SK-N-SH (cell line): ENCODE data around the gene SFMBT2. TPM values are rescaled to one million over a fixed set of nuclear protein-coding genes. Genes with fewer than 3 reads are reported as not detected.

Experiments
- CTCF ChIA-PET: fragments of 300-600, 350-600 bp; formaldehyde crosslinking; extraction: SDS; loops from one replicate; lab custom pipeline; 2021; lab: Yijun Ruan, JAX
- POLR2A ChIA-PET: fragments of 350-600 bp; sonication (Branson Sonifier 250); formaldehyde crosslinking; extraction: SDS; loops from one replicate; lab custom pipeline; 2020; ENCODE audit warnings: antibody characterized with exemption, inconsistent platforms; lab: Yijun Ruan, JAX
- DNase-seq: peaks from one replicate; pipeline ENCODE4 v3.0.0; 2012
- H2AFZ ChIP-seq: fragments of 200-600 bp; sonication (generic); 2 replicates; pipeline ENCODE4 v1.8.1; 2016; ENCODE audit warnings: antibody characterized with exemption, mild to moderate bottlenecking, low read depth
- H3F3A ChIP-seq: fragments of 200-600 bp; sonication (generic); replicated peaks from 2 replicates; pipeline ENCODE3; 2016; ENCODE audit warnings: antibody characterized with exemption, mild to moderate bottlenecking; ENCODE audit not compliant: insufficient read depth
- H3K27ac ChIP-seq, 2 experiments: fragments of 200-500 bp in 1 of 2; fragments of 200-600 bp in 1 of 2; sonication (Bioruptor generic) in 1 of 2; sonication (generic), shearing (Covaris generic) in 1 of 2; 2 replicates each; pipeline versions ENCODE4 v1.5.1 to v1.6.1; 2014 to 2016; ENCODE audit warnings: low read depth in 2 of 2, inconsistent platforms in 1 of 2, low read length in 1 of 2, mild to moderate bottlenecking in 1 of 2, mixed read lengths in 1 of 2
- H3K27me3 ChIP-seq: fragments of 200-600 bp; sonication (generic), shearing (Covaris generic); 2 replicates; pipeline ENCODE4 v1.6.1; 2016; ENCODE audit warnings: mixed run types; ENCODE audit not compliant: insufficient read depth
- H3K36me3 ChIP-seq, 2 experiments: fragments of 200-500 bp in 1 of 2; fragments of 200-600 bp in 1 of 2; sonication (Bioruptor generic) in 1 of 2; sonication (generic) in 1 of 2; replicated peaks in 1 of 2; 2 replicates each; pipeline versions ENCODE3 to v1.5.1; 2014 to 2016; ENCODE audit warnings: low read length in 1 of 2, mild to moderate bottlenecking in 1 of 2; ENCODE audit not compliant: insufficient read depth in 2 of 2, control insufficient read depth in 1 of 2
- H3K4me1 ChIP-seq, 2 experiments: fragments of 200-500 bp in 1 of 2; fragments of 200-600 bp in 1 of 2; sonication (Bioruptor generic) in 1 of 2; sonication (generic), shearing (Covaris generic) in 1 of 2; 2 replicates each; pipeline versions ENCODE4 v1.5.1 to v1.6.1; 2014 to 2016; ENCODE audit warnings: low read depth in 1 of 2, low read length in 1 of 2, mixed run types in 1 of 2; ENCODE audit not compliant: insufficient read depth in 2 of 2, control insufficient read depth in 1 of 2
- H3K4me2 ChIP-seq: fragments of 200-600 bp; sonication (generic), shearing (Covaris generic); 2 replicates; pipeline ENCODE4 v1.6.1; 2017; ENCODE audit warnings: mixed run types
- H3K4me3 ChIP-seq, 2 experiments: fragments of 200-500 bp in 1 of 2; fragments of 200-600 bp in 1 of 2; sonication (Bioruptor generic) in 1 of 2; sonication (generic), shearing (Covaris generic) in 1 of 2; 2 replicates each; pipeline versions ENCODE4 v1.5.1 to v1.8.1; 2014 to 2016; ENCODE audit warnings: low read depth in 2 of 2, inconsistent platforms in 1 of 2, low read length in 1 of 2, mild to moderate bottlenecking in 1 of 2, mixed read lengths in 1 of 2, moderate library complexity in 1 of 2
- H3K79me2 ChIP-seq: fragments of 200-600 bp; sonication (generic); 2 replicates; pipeline ENCODE4 v1.8.1; 2017; ENCODE audit warnings: mild to moderate bottlenecking; ENCODE audit not compliant: insufficient read depth
- H3K9ac ChIP-seq: fragments of 200-600 bp; sonication (generic); 2 replicates; pipeline ENCODE4 v1.6.1; 2017; ENCODE audit warnings: mixed run types
- H3K9me2 ChIP-seq: fragments of 200-600 bp; sonication (generic); 2 replicates; pipeline ENCODE4 v1.6.1; 2017; ENCODE audit warnings: mixed run types
- H3K9me3 ChIP-seq: fragments of 200-600 bp; sonication (generic); 2 replicates; pipeline ENCODE4 v1.6.1; 2017; ENCODE audit warnings: mixed run types, mild to moderate bottlenecking, moderate library complexity
- H4K20me1 ChIP-seq: fragments of 200-600 bp; sonication (generic); 2 replicates; pipeline ENCODE4 v1.6.1; 2017; ENCODE audit warnings: mild to moderate bottlenecking, mixed run types; ENCODE audit not compliant: insufficient read depth
- CTCF ChIP-seq: fragments of 200-600 bp; sonication (generic); IDR thresholded peaks from 2 replicates; pipeline ENCODE4 v1.6.1; 2017; ENCODE audit warnings: antibody characterized with exemption, mild to moderate bottlenecking, moderate library complexity
- ELF1 ChIP-seq: IDR thresholded peaks from 2 replicates; pipeline ENCODE4 v1.4.0; 2012
- FOXJ3 ChIP-seq: sonication (generic); formaldehyde crosslinking; IDR thresholded peaks from 2 replicates; pipeline ENCODE4 v1.5.1; 2020; ENCODE audit warnings: mild to moderate bottlenecking, missing genetic modification reagents
- FOXM1 ChIP-seq: IDR thresholded peaks from 2 replicates; pipeline ENCODE4 v1.4.0; 2012; ENCODE audit warnings: low read depth, mild to moderate bottlenecking
- GABPA ChIP-seq: IDR thresholded peaks from 2 replicates; pipeline ENCODE4 v1.4.0; 2012; ENCODE audit warnings: low read depth, mild to moderate bottlenecking
- MAX ChIP-seq: IDR thresholded peaks from 2 replicates; pipeline ENCODE4 v1.4.0; 2012; ENCODE audit warnings: low read depth
- NFIC ChIP-seq: IDR thresholded peaks from 2 replicates; pipeline ENCODE4 v1.4.0; 2012; ENCODE audit warnings: borderline replicate concordance
- PBX3 ChIP-seq: IDR thresholded peaks from 2 replicates; pipeline ENCODE4; 2012
- POLR2AphosphoS5 ChIP-seq: IDR thresholded peaks from 2 replicates; pipeline ENCODE4 v1.6.1; 2012; ENCODE audit warnings: low read depth, low read length
- RXRA ChIP-seq: IDR thresholded peaks from 2 replicates; pipeline ENCODE4 v1.4.0; 2012; ENCODE audit warnings: low read depth, mild to moderate bottlenecking, borderline replicate concordance
- TAF1 ChIP-seq: IDR thresholded peaks from 2 replicates; pipeline ENCODE4 v1.6.1; 2012; ENCODE audit warnings: low read depth, mild to moderate bottlenecking, low read length, moderate library complexity, borderline replicate concordance
- USF1 ChIP-seq: IDR thresholded peaks from 2 replicates; pipeline ENCODE4 v1.4.0; 2012; ENCODE audit warnings: low read depth, borderline replicate concordance
- USF2 ChIP-seq: fragments of 150-350 bp; IDR thresholded peaks from 2 replicates; pipeline ENCODE4 v1.6.1; 2017; ENCODE audit warnings: antibody characterized with exemption, low read length, low read depth, borderline replicate concordance
- YY1 ChIP-seq: IDR thresholded peaks from 2 replicates; pipeline ENCODE4 v1.4.0; 2012; ENCODE audit warnings: low read depth, mild to moderate bottlenecking
- ZBTB33 ChIP-seq: IDR thresholded peaks from 2 replicates; pipeline ENCODE4 v1.4.0; 2012; ENCODE audit warnings: low read depth, borderline replicate concordance
- WGBS: methylation state at CpG from one replicate; pipeline ENCODE4 v1.1.6; 2017; ENCODE audit warnings: low lambda C conversion rate; 5-methylcytosine and 5-hydroxymethylcytosine counted together
- polyA plus RNA-seq, 3 experiments: library from polyadenylated mRNA; depleted of rRNA; stranded (reverse); fragments of >200 nt; gene quantifications; 2 replicates each; pipeline ENCODE4 v1.2.3, GENCODE V29; 2012

The SFMBT2 gene
- polyA plus RNA-seq, 1 of the 3 experiments (the other 2 are of a cell fraction), result 0.20 TPM

- TF ChIP-seq ZBTB33, result no peak
- TF ChIP-seq FOXJ3 (CRISPR knock-in tag), result no peak
- no peak for TF ChIP-seq FOXM1
- no peak for TF ChIP-seq TAF1
- no peak for TF ChIP-seq CTCF
- no peak for TF ChIP-seq USF1
- TF ChIP-seq USF2, result no peak
- no peak for TF ChIP-seq YY1
- no peak for TF ChIP-seq PBX3
- TF ChIP-seq, all 33 proteins: peak for 0
Measured at GRCh38 chr10:7339510-7339909, 71.3 kb downstream of the SFMBT2 start (continued).

- Histone ChIP-seq H3K9ac (no peak overlapping the region), H3F3A (no peaks in the 10 kb centered on the region), H2AFZ (no peak overlapping the region), H3K27me3 (no peaks in the 10 kb centered on the region), H3K4me3 (no peak overlapping the region), H3K79me2 (no peaks in the 10 kb centered on the region)
- TF ChIP-seq ZBTB33, result no peak
- TF ChIP-seq GABPA, result no peak
- no peak for TF ChIP-seq PBX3
- TF ChIP-seq POLR2AphosphoS5, result no peak
- no peak for TF ChIP-seq ELF1
- no peak for TF ChIP-seq NFIC
- TF ChIP-seq CTCF, result no peak
- no peak for TF ChIP-seq MAX
- no peak for TF ChIP-seq RXRA
- TF ChIP-seq FOXJ3 (CRISPR knock-in tag), result no peak
- TF ChIP-seq, all 33 proteins: peak for 0
- H3K4me1 ChIP-seq, result peaks cover 0 to 4% of the 10 kb centered on the region in 2 experiments; a peak in 1 of 4 replicates
- H3K9me2 ChIP-seq, result no peaks in the 10 kb centered on the region
- no peak overlapping the region for H3K27ac ChIP-seq
- H3K9me3 ChIP-seq, result no peaks in the 10 kb centered on the region
- H4K20me1 ChIP-seq, result no peaks in the 10 kb centered on the region
- H3K36me3 ChIP-seq, result no peaks in the 10 kb centered on the region
- ChIA-PET CTCF (no interaction called here), POLR2A (no interaction called here)
- DNase-seq, result no peak
- no peak overlapping the region for H3K4me2 ChIP-seq
- WGBS, result 59% methylated on average over 7 of the region's 7 CpGs
Measured at GRCh38 chr10:7338469-7338868, 72.4 kb downstream of the SFMBT2 start.
